GM12891 (cell line): ENCODE results near the gene GLT8D2.

Source experiments
- DNase-seq: peaks from one replicate; pipeline ENCODE4 v3.0.0; 2011; ENCODE audit warnings: low spot score; ENCODE audit not compliant: insufficient read length
- FAIRE-seq: peaks from 2 replicates; lab custom pipeline; 2011; peaks lifted over from hg19 to GRCh38; lab: Jason Lieb, UNC
- PAX5 ChIP-seq: IDR thresholded peaks from 2 replicates; pipeline ENCODE4 v1.6.1; 2011; ENCODE audit warnings: low read length, moderate library complexity, mild to moderate bottlenecking; ENCODE audit not compliant: insufficient read depth, severe bottlenecking
- POLR2A ChIP-seq: IDR thresholded peaks from 2 replicates; pipeline ENCODE4 v1.6.1; 2011; ENCODE audit warnings: low read depth, low read length, control low read depth
- POLR2AphosphoS5 ChIP-seq: IDR thresholded peaks from 2 replicates; pipeline ENCODE4 v1.6.1; 2011; ENCODE audit warnings: low read depth, low read length, control low read depth
- POU2F2 ChIP-seq: IDR thresholded peaks from 2 replicates; pipeline ENCODE4 v1.6.1; 2011; ENCODE audit warnings: low read depth, mild to moderate bottlenecking, control low read depth, low read length, moderate library complexity
- SPI1 ChIP-seq: IDR thresholded peaks from 2 replicates; pipeline ENCODE4 v1.6.1; 2011; ENCODE audit warnings: low read depth, low read length, control low read depth
- TAF1 ChIP-seq: IDR thresholded peaks from 2 replicates; pipeline ENCODE4 v1.6.1; 2011; ENCODE audit warnings: low read depth, low read length, control low read depth

GLT8D2 gene

GRCh38 chr12:104072099-104072498, 22.1 kb upstream of the GLT8D2 start:
- TF ChIP-seq SPI1 (no peak), POLR2A (no peak), PAX5 (no peak), TAF1 (no peak), POU2F2 (no peak), POLR2AphosphoS5 (no peak)
- FAIRE-seq (no peak), DNase-seq (no peak)

GRCh38 chr12:104064842-104065427, 14.9 kb upstream of the GLT8D2 start:
- peak; percentile 55 for FAIRE-seq
- DNase-seq: no peak
- TF ChIP-seq POLR2AphosphoS5: no peak
- TF ChIP-seq POU2F2: no peak
- no peak for TF ChIP-seq PAX5
- no peak for TF ChIP-seq SPI1
- no peak for TF ChIP-seq POLR2A
- no peak for TF ChIP-seq TAF1

DNA sequence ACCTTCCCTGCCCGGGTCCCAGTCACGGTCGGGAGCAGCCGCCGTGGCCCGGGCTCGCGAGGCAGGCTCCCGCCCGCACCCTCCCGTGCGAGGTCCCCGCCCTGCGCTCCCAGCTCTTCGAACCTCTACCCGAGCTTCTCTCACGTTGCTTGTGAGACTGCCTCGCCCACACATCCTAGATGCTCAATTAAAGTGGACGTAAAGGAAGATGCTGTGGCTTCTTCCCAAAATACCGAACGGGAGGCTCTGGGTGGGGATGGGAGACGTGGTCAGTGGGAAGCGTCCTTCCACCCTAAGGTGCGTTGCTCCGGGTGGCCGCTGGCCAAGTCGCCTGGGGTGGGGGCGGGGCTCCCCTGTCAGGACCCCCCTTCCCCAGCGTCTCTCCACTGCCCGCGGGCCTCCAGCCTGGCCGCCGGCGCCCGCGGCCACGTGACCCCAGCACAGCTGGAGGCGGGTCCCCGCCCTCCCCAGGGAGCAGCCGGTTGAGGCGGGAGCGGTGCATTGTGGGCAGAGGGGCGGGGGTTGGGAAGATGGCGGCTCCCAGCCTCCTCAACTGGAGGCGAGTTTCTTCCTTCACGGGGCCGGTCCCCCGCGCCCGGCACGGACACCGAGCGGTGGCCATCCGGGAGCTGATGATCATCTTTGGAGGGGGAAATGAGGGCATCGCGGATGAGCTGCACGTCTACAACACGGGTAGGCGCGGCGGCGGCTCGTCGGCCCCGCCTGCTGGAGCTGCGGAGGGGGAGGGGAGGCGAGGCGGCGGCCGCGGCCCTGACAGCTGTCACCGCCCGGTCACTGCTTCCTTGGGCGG, 14.2 kb upstream of the GLT8D2 start, which contains the start of gene HCFC2:
Gene HCFC2, plus strand, starts transcription at position 501 of the 811 bp plus-strand sequence. Its CDS starts 30 bp downstream, at position 531.
- DNase-seq (peak; percentile 99), FAIRE-seq (peak; percentile 99)
- TF ChIP-seq POLR2A (0 out of 2 replicates have a peak, but pooled peaks have one; percentile 42), SPI1 (no peak), POLR2AphosphoS5 (0 out of 2 replicates have a peak, but pooled peaks have one; percentile 19), TAF1 (peak; percentile 62; the same call in 1 of the 2 replicates), POU2F2 (peak; percentile 12; the same call in 1 of the 2 replicates), PAX5 (no peak)

GRCh38 chr12:104063712-104064030, 13.7 kb upstream of the GLT8D2 start:
- FAIRE-seq (no peak), DNase-seq (no peak)
- TF ChIP-seq PAX5 (no peak), POU2F2 (no peak), TAF1 (no peak), POLR2A (no peak), SPI1 (no peak), POLR2AphosphoS5 (no peak)

GRCh38 chr12:104060791-104061190, 10.8 kb upstream of the GLT8D2 start:
- FAIRE-seq: no peak
- DNase-seq: no peak
- TF ChIP-seq SPI1: no peak
- TF ChIP-seq PAX5: no peak
- no peak for TF ChIP-seq POLR2A
- TF ChIP-seq TAF1: no peak
- TF ChIP-seq POU2F2: no peak
- TF ChIP-seq POLR2AphosphoS5: no peak

DNA sequence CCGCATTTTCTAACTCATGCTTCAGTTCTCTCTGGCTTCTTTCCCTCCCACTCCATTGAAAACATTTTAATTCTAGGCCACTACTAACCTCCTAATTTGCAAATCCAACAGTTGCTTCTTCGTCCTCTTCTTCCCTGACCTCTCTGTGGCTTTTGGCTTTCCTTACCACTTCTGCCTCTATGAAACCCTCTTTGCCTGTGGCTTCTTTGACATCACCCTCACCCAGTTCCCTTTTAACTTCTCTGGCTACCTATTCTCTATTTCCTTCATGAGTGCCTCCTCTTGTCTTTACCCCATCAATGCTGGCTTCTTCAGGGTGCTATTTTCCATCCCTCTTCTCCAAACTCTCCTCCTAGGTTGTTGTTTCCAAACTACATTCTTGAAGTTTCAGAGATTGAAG, 10.0 kb upstream of the GLT8D2 start:
- TF ChIP-seq SPI1: peak; percentile 55; the same call in 1 of the 2 replicates
- TF ChIP-seq TAF1: no peak
- no peak for DNase-seq
- FAIRE-seq: no peak

DNA sequence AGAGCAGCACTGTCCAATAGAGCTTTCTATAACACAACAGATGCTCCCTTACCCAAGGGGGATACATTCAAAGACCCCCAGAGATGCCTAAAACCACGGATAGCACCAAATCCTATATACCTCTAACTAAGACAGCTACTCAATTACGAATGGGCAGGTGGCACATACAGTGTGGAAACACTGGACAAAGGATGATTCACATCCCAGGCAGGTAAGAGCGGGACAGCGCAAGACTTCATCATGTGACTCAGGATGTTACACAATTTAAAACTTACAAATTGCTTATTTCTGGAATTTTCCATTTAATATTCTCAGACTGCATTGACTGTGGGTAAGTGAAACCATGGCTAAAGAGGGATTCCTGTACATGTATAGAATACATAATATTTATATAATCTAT, 8.8 kb upstream of the GLT8D2 start:
- TF ChIP-seq SPI1 (no peak), POLR2A (no peak), POLR2AphosphoS5 (no peak), TAF1 (no peak), PAX5 (no peak), POU2F2 (no peak)
- no peak for FAIRE-seq
- no peak for DNase-seq

- FAIRE-seq: peak; percentile 23
- TF ChIP-seq PAX5 (no peak), POLR2AphosphoS5 (no peak), SPI1 (no peak), POU2F2 (no peak), POLR2A (no peak), TAF1 (no peak)
- no peak for DNase-seq
Measured at GRCh38 chr12:104057771-104058197, 7.8 kb upstream of the GLT8D2 start.

DNA sequence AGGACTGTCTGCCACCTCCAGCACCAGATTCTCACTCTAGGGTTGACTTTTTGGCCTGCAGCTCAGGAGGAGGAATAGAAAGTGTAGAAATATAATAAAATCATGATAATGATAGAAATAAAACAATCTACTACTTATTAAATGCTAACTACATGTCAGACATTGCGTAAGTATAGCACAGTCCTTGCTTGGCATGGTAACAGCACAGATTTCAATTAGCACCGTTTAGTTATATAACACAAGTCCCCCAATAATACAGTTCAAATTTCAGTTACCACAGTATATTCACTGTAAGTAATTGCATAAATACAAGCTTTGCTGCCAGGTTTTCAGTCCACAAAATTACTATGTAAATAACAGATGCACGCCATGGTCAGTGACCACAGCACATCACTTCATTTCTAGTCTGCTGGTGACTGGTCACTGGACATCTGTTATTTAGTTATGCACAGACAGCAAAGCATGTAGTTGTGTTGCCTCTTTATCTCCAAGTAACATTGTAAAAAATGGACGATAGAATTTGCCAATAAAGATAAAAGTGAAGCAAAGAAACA, 6.5 kb upstream of the GLT8D2 start:
- FAIRE-seq (no peak), DNase-seq (no peak)
- TF ChIP-seq SPI1 (no peak), PAX5 (no peak), POLR2A (no peak), POU2F2 (no peak), TAF1 (no peak), POLR2AphosphoS5 (no peak)

- TF ChIP-seq TAF1 (no peak), POU2F2 (no peak), PAX5 (no peak), SPI1 (no peak), POLR2A (no peak), POLR2AphosphoS5 (no peak)
- FAIRE-seq (no peak), DNase-seq (no peak)
Measured at GRCh38 chr12:104055686-104056388, 5.8 kb upstream of the GLT8D2 start.
